Cardiac fibroblast (primary cell): ENCODE results near the gene CAPN2.

ENCODE experiments used
- DNase-seq, 2 donors: peaks; one replicate each; pipeline versions ENCODE4 v3.0.0 to v3.0.0-alpha.2; 2010; ENCODE audit warnings: low read depth in 2 of 2
- H3K4me3 ChIP-seq, 2 donors: replicated peaks in 1 of 2; 1 replicate in 1 of 2; 2 replicates in 1 of 2; pipeline ENCODE4 v1.5.1; 2011; ENCODE audit warnings: low read depth in 2 of 2, low read length in 2 of 2, mild to moderate bottlenecking in 2 of 2, moderate library complexity in 1 of 2
- TF ChIP-seq, protein P1 (sequence below): IDR thresholded peaks from one replicate; pipeline ENCODE4 v1.5.1; 2011; ENCODE audit warnings: low read depth, mild to moderate bottlenecking, low read length, inconsistent platforms

The CAPN2 gene

DNA sequence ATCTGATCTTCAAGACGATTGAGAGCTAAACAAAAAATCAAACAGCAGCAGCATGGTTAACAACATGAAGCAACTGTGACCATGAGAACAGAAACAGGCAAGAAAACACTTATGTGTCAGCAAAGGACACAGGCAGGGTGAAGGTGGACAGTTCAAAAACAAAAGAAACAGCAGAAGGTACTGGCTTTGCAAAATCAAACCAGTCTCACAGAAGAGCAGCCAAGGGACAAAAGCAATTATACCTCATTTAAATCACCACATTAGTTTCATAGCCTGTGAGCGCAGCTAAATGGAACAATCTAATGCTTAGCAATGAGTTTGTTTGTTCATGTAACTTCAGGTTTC is 59.1 kb downstream of the CAPN2 start:
- DNase-seq = peak in 1 of 2 donors; percentile 38
- TF ChIP-seq, protein P1, sequence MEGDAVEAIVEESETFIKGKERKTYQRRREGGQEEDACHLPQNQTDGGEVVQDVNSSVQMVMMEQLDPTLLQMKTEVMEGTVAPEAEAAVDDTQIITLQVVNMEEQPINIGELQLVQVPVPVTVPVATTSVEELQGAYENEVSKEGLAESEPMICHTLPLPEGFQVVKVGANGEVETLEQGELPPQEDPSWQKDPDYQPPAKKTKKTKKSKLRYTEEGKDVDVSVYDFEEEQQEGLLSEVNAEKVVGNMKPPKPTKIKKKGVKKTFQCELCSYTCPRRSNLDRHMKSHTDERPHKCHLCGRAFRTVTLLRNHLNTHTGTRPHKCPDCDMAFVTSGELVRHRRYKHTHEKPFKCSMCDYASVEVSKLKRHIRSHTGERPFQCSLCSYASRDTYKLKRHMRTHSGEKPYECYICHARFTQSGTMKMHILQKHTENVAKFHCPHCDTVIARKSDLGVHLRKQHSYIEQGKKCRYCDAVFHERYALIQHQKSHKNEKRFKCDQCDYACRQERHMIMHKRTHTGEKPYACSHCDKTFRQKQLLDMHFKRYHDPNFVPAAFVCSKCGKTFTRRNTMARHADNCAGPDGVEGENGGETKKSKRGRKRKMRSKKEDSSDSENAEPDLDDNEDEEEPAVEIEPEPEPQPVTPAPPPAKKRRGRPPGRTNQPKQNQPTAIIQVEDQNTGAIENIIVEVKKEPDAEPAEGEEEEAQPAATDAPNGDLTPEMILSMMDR = no peak
- H3K4me3 ChIP-seq = no peak overlapping the region

DNA sequence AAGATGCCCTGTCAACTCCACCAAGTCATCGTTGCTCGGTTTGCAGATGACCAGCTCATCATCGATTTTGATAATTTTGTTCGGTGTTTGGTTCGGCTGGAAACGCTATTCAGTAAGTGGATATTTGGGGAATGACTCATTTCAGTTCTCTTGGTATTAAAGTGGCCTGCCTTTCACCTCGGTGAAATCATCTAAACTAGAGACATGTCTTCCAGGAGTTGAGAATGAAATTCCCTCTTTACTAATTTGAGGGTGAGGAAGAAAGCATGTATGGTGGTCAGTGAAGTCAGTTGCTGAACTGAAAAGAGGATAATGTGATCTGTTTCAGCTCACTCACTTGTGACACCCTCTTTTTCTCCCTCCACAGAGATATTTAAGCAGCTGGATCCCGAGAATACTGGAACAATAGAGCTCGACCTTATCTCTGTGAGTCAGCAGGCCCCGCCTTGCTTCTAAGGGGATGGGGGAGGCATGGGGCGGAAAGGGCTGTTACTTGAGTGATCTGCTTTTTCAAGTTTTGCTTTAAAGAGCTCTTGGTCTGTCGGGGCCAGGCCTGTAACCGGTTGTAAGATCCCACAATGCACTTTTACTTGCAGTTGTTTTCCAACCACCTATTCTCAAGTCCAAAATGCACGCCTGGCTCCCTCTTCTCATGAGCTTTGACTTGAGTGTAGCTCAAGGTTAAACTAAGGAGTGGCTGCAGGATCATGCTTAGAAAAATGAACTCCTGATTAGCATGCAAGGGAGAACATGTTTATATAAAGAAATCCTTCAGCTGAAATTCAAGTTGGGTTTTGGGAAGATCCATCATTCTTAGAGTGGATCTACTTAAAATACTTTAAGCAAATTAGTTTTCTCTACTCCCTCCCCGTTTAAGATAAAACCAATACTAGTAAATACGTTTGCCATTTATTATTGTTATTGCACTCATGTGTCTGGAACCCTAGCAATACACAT is 59.8 kb downstream of the CAPN2 start:
- DNase-seq = peak; percentile 90 to 91
- TF ChIP-seq, protein P1 = no peak
- peak overlapping the region in 1 of 2 donors; percentile 15 for H3K4me3 ChIP-seq

DNA sequence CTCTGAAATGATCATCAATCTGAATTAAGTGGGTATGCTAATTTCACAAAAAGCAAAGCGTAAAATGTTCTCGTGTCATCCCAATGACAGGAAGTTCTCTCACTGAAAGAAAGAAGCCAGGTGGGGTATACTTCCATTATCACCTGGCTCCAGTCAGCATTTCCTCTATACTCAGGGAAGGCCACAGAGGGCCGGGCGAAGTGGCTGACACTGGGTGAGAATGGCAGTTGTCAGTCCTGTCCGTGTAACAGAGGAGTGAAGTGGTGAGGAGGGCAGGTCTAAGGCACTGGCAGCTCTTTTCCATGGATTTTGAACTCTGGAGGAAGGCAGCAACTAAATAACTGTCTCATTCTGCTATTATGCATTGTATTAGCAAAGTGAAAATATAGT is 60.4 kb downstream of the CAPN2 start:
- no peak overlapping the region for H3K4me3 ChIP-seq
- no peak for DNase-seq
- TF ChIP-seq, protein P1 = no peak

DNA sequence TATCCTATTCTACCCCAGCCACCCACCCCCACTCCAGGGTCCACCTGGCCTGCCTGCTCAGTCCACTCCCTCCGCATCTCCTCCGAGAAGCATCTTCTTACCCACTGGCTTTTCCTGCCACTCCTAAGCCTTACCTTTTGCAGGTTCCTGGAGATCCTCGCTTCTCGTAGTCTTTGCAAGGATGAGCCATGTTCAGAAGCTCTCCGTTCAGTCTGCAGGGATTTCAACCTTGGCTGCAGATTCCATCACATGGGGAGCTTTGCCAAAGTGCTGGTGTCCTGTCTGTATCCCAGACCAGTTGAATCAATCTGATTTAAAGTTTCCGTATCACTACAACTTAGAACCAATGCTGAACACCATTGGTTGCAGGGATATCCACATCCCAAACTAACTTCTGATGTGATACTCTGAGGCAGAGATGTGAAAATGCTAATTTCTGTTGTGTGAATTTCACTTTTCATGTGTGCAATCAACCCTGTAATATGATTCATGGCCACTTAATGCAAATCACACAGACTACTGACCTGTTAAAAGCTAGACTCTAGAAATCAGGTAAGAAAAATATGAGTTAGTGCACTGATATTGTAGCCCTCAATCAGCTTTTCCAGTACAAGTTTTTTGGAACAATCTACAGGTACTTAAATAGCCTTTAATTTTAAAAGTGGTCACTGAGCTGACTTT is 61.9 kb downstream of the CAPN2 start:
- TF ChIP-seq, protein P1 = no peak
- H3K4me3 ChIP-seq = no peak overlapping the region
- no peak for DNase-seq

DNA sequence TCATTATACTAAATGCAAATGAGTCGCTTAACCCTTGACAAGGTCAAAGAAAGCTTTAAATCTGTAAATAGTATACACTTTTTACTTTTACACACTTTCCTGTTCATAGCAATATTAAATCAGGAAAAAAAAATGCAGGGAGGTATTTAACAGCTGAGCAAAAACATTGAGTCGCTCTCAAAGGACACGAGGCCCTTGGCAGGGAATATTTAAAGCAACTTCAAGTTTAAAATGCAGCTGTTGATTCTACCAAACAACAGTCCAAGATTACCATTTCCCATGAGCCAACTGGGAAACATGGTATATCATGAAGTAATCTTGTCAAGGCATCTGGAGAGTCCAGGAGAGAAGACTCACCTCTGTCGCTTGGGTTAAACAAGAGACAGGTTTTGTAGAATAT is 62.7 kb downstream of the CAPN2 start:
- TF ChIP-seq, protein P1 = no peak
- DNase-seq = peak; percentile 20 to 75
- H3K4me3 ChIP-seq = no peak overlapping the region

DNA sequence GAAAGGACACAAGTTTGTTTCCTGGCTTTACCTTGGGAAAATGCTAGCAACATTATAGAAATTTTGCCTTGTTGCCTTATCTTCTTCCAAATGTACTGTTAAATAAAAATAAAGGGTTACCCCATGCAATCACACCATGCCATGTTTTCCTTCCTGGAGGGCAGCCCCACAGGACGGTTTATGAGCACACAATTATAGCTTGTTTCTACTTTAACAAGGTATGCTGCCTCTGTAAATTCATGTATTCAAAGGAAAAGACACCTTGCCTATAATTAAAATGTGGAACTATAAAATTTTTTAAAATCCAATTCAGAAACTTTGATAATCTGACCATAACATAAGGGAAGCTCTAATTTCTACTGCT is 63.4 kb downstream of the CAPN2 start:
- TF ChIP-seq, protein P1 = no peak
- DNase-seq = no peak
- no peak overlapping the region for H3K4me3 ChIP-seq
